HepG2 (cell line): ENCODE results near the gene CARMIL1. TPM values are rescaled to one million over a fixed set of nuclear protein-coding genes. Genes with fewer than 3 reads are reported as not detected.

Source experiments
- AFF4 ChIP-seq: sonication (generic); formaldehyde crosslinking; IDR thresholded peaks from 2 replicates; pipeline ENCODE4 v1.4.0; 2020; ENCODE audit warnings: missing genetic modification reagents
- BATF2 ChIP-seq: sonication (generic); formaldehyde crosslinking; IDR thresholded peaks from 2 replicates; pipeline ENCODE4 v1.8.0; 2022; ENCODE audit warnings: mild to moderate bottlenecking, missing genetic modification reagents, moderate library complexity
- CEBPB ChIP-seq: IDR thresholded peaks from 2 replicates; pipeline ENCODE4 v1.6.1; 2011; ENCODE audit warnings: low read depth, low read length, improper control_type of control experiment, borderline replicate concordance
- ELF3 ChIP-seq: IDR thresholded peaks from 2 replicates; pipeline ENCODE4 v1.6.1; 2016; ENCODE audit warnings: missing genetic modification reagents, missing compliant biosample characterization
- FOXP1 ChIP-seq, 2 experiments: fragments of 450-650 bp in 1 of 2; IDR thresholded peaks; 2 replicates each; pipeline ENCODE4 v1.6.1; 2017 to 2018; ENCODE audit warnings: antibody characterized with exemption in 1 of 2
- HDAC6 ChIP-seq: fragments of 200-600 bp; sonication (generic); IDR thresholded peaks from 2 replicates; pipeline ENCODE4 v1.7.0; 2017; ENCODE audit warnings: mild to moderate bottlenecking, antibody characterized with exemption, low read length, low read depth
- HHEX ChIP-seq: IDR thresholded peaks from 2 replicates; pipeline ENCODE4 v1.6.1; 2016; ENCODE audit warnings: control low read depth
- HNRNPH1 ChIP-seq: fragments of 200-400 bp; formaldehyde crosslinking; optimal IDR thresholded peaks from 2 replicates; pipeline ENCODE3; 2017; ENCODE audit warnings: mild to moderate bottlenecking, low read depth, low read length
- KLF16 ChIP-seq, 2 experiments: sonication (generic) in 1 of 2; formaldehyde crosslinking in 1 of 2; IDR thresholded peaks; 2 replicates each; pipeline versions ENCODE4 v1.6.1 to v1.8.0; 2016 to 2023; ENCODE audit warnings: missing genetic modification reagents in 2 of 2, missing compliant biosample characterization in 1 of 2
- MED1 ChIP-seq: sonication (generic); formaldehyde crosslinking; IDR thresholded peaks from 2 replicates; pipeline ENCODE4 v1.4.0; 2020; ENCODE audit warnings: missing genetic modification reagents
- MXD3 ChIP-seq: IDR thresholded peaks from 2 replicates; pipeline ENCODE4 v1.6.1; 2016; ENCODE audit warnings: mild to moderate bottlenecking, missing biosample characterization, missing genetic modification reagents
- NFIC ChIP-seq: IDR thresholded peaks from 2 replicates; pipeline ENCODE4 v1.6.1; 2012; ENCODE audit warnings: mild to moderate bottlenecking, low read length, inconsistent platforms
- NFKBIZ ChIP-seq: IDR thresholded peaks from 2 replicates; pipeline ENCODE4 v1.6.1; 2018; ENCODE audit warnings: missing genetic modification reagents, missing compliant biosample characterization
- PHB2 ChIP-seq: fragments of 450-650 bp; IDR thresholded peaks from 2 replicates; pipeline ENCODE4 v1.6.1; 2018; ENCODE audit not compliant: partially characterized antibody
- RNF219 ChIP-seq: sonication (generic); formaldehyde crosslinking; IDR thresholded peaks from 2 replicates; pipeline ENCODE4 v1.5.0; 2020; ENCODE audit warnings: mild to moderate bottlenecking, missing genetic modification reagents
- ZNF124 ChIP-seq: sonication (generic); formaldehyde crosslinking; IDR thresholded peaks from 2 replicates; pipeline ENCODE4 v1.4.0; 2020; ENCODE audit warnings: missing genetic modification reagents
- ZNF546 ChIP-seq: sonication (generic); formaldehyde crosslinking; conservative IDR thresholded peaks from 2 replicates; pipeline ENCODE4 v1.8.1; 2023; ENCODE audit warnings: mild to moderate bottlenecking, missing genetic modification reagents
- ZNF576 ChIP-seq: sonication (generic); formaldehyde crosslinking; IDR thresholded peaks from 2 replicates; pipeline ENCODE4 v1.4.0; 2020; ENCODE audit warnings: mild to moderate bottlenecking, missing genetic modification reagents
- ZNF577 ChIP-seq: sonication (generic); formaldehyde crosslinking; IDR thresholded peaks from 2 replicates; pipeline ENCODE4 v1.4.0; 2020; ENCODE audit warnings: mild to moderate bottlenecking, low read depth, missing genetic modification reagents, borderline replicate concordance
- ZNF879 ChIP-seq: sonication (generic); formaldehyde crosslinking; IDR thresholded peaks from 2 replicates; pipeline ENCODE4 v1.8.1; 2023; ENCODE audit warnings: missing genetic modification reagents
- polyA plus RNA-seq, 8 experiments: library from polyadenylated mRNA; depleted of rRNA in 3 of 8; stranded (reverse) in 7 of 8; unstranded in 1 of 8; fragments of >200 nt; fragmentation: Illumina TruSeq in 4 of 8; extraction: Trizol in 4 of 8; gene quantifications; 2 replicates each; pipeline versions ENCODE4 v1.2.1 to v1.2.3, GENCODE V29; 2011 to 2016; ENCODE audit warnings: low read depth in 4 of 8, missing spikeins in 1 of 8, mixed read lengths in 1 of 8; ENCODE audit not compliant: insufficient read depth in 1 of 8
- total RNA-seq, 5 experiments: library from RNA; depleted of rRNA; stranded (reverse); fragments of >200 nt; fragmentation: Illumina TruSeq; extraction: Trizol; gene quantifications; 2 replicates each; pipeline ENCODE4 v1.2.3, GENCODE V29; 2016; ENCODE audit warnings: low read depth in 1 of 5

The CARMIL1 gene
- total and polyA plus RNA-seq, 2 of the 13 experiments (the other 11 are each of a cell fraction or from before 2014, with no cell fraction given), result 1.8 to 2.6 TPM

- TF ChIP-seq RNF219 (CRISPR knock-in tag), result peak; percentile 14; the same call in 1 of the 2 replicates
- peak; percentile 14; the same call in 1 of the 2 replicates for TF ChIP-seq CEBPB
- TF ChIP-seq ZNF576, result no peak
- peak in 1 of 2 experiments; percentile 16; a peak in 1 of 4 replicates for TF ChIP-seq KLF16 (CRISPR knock-in tag; IDR thresholded peaks at IDR 0.05)
- TF ChIP-seq ZNF879 (CRISPR knock-in tag), result no peak
- TF ChIP-seq FOXP1 (IDR thresholded peaks at IDR 0.05), result no peak
- peak; percentile 41; the same call in 1 of the 2 replicates for TF ChIP-seq FOXP1 (CRISPR knock-in tag; IDR thresholded peaks at IDR 0.05)
- TF ChIP-seq AFF4 (CRISPR knock-in tag), result no peak
- no peak for TF ChIP-seq ELF3
- no peak for TF ChIP-seq MED1 (CRISPR knock-in tag)
- no peak for TF ChIP-seq ZNF124 (CRISPR knock-in tag)
- no peak for TF ChIP-seq HDAC6
- no peak for TF ChIP-seq ZNF577 (CRISPR knock-in tag)
- no peak for TF ChIP-seq MXD3 (CRISPR knock-in tag)
- peak; percentile 38; the same call in 1 of the 2 replicates for TF ChIP-seq HHEX (CRISPR knock-in tag)
- TF ChIP-seq ZNF546 (CRISPR knock-in tag), result no peak
- TF ChIP-seq BATF2 (CRISPR knock-in tag), result no peak
- no peak for TF ChIP-seq PHB2
- no peak for TF ChIP-seq HNRNPH1
- TF ChIP-seq NFIC, result peak; percentile 50; the same call in 1 of the 2 replicates
- TF ChIP-seq NFKBIZ (CRISPR knock-in tag), result no peak
Observed at GRCh38 chr6:25661129-25661779, 382.1 kb downstream of the CARMIL1 start (continued).
